RWPE2 (cell line): ENCODE measurements around the gene SHCBP1.
A peak's percentile ranks its signal among the peaks of the same experiment; 100 is the strongest.

ENCODE experiments used
- ATAC-seq: fragments of 200-7000 bp; cut with Tn5 transposase; 3 replicates; pipeline ENCODE4 v1.9.1; 2021; ENCODE audit warnings: low read depth
- DNase-seq: peaks from one replicate; pipeline ENCODE4 v3.0.0-alpha.2; 2020; ENCODE audit warnings: low spot score
- H3K27ac ChIP-seq: fragments of 450-650 bp; 2 replicates; pipeline ENCODE4 v1.5.1; 2017; ENCODE audit warnings: mild to moderate bottlenecking; ENCODE audit not compliant: poor library complexity, severe bottlenecking
- H3K27me3 ChIP-seq: fragments of 250-450 bp; sonication (Bioruptor Pico); 2 replicates; pipeline ENCODE4 v1.5.1; 2021; ENCODE audit warnings: mild to moderate bottlenecking, moderate library complexity; ENCODE audit not compliant: insufficient read depth, poor library complexity, severe bottlenecking
- H3K36me3 ChIP-seq: fragments of 250-450 bp; sonication (Bioruptor Pico); 2 replicates; pipeline ENCODE4 v1.5.1; 2020; ENCODE audit warnings: low read depth, mild to moderate bottlenecking, moderate library complexity
- H3K4me1 ChIP-seq: fragments of 250-450 bp; sonication (Bioruptor Pico); 2 replicates; pipeline ENCODE4 v1.5.1; 2021; ENCODE audit warnings: mild to moderate bottlenecking, moderate library complexity; ENCODE audit not compliant: insufficient read depth, poor library complexity, severe bottlenecking
- H3K4me3 ChIP-seq: fragments of 250-450 bp; sonication (Bioruptor Pico); 2 replicates; pipeline ENCODE4 v1.5.1; 2021; ENCODE audit warnings: mild to moderate bottlenecking, moderate library complexity; ENCODE audit not compliant: severe bottlenecking
- H3K9me3 ChIP-seq: fragments of 250-450 bp; sonication (Bioruptor Pico); 2 replicates; pipeline ENCODE4 v1.5.1; 2021; ENCODE audit warnings: mild to moderate bottlenecking, moderate library complexity; ENCODE audit not compliant: severe bottlenecking
- TF ChIP-seq, protein P1 (sequence below): fragments of 450-650 bp; IDR thresholded peaks from one replicate; pipeline ENCODE4 v1.5.1; 2017; ENCODE audit warnings: mild to moderate bottlenecking, moderate library complexity; ENCODE audit not compliant: poor library complexity, severe bottlenecking

Gene SHCBP1, protein sequence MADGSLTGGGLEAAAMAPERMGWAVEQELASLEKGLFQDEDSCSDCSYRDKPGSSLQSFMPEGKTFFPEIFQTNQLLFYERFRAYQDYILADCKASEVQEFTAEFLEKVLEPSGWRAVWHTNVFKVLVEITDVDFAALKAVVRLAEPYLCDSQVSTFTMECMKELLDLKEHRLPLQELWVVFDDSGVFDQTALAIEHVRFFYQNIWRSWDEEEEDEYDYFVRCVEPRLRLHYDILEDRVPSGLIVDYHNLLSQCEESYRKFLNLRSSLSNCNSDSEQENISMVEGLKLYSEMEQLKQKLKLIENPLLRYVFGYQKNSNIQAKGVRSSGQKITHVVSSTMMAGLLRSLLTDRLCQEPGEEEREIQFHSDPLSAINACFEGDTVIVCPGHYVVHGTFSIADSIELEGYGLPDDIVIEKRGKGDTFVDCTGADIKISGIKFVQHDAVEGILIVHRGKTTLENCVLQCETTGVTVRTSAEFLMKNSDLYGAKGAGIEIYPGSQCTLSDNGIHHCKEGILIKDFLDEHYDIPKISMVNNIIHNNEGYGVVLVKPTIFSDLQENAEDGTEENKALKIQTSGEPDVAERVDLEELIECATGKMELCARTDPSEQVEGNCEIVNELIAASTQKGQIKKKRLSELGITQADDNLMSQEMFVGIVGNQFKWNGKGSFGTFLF

DNA sequence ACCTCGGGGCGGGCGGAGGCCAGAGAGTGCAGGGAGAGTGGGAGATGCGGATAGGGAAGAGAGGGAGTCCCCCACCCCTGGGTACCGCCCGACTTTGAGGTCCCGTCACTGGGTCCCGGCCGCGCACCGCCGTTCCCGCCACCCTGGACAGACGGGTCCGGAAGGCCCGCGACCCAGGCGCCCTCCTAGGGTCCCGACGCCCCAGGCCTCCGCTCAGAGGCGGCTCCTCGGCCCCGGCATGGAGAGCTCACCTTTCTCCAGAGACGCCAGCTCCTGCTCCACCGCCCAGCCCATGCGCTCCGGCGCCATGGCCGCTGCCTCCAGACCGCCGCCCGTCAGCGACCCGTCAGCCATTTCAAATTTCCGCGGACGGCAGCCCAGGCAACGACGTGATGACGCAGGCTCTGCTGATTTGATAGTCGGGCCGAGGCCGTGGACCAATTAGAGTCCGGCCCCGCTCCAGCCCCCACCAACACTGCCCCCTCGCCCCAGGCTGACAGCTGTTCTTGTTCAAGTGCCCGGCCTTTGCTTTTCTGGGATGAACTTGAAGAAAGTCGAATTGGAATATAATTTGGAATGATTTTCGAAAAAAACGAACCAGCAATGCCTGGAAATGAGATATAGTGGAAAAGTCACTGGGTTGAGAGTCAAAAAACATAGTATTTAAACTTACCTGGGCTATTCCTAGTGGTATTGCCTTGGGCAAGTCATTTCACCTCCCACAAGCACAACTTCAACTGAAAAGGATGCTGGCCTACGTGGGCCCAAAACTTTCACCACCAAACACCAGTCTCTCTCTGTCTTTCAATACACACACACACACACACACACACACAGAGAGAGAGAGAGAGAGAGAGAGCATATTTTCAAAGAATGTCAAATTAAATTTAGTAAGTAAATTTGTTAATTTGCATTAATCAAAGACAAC is at the start of gene SHCBP1:
Gene SHCBP1, minus strand, starts transcription at position 374 of the 928 bp plus-strand sequence. Its CDS starts 20 bp downstream, at position 354.
- H3K27ac ChIP-seq, result peak within 1 kb of the TSS; percentile 55

DNA sequence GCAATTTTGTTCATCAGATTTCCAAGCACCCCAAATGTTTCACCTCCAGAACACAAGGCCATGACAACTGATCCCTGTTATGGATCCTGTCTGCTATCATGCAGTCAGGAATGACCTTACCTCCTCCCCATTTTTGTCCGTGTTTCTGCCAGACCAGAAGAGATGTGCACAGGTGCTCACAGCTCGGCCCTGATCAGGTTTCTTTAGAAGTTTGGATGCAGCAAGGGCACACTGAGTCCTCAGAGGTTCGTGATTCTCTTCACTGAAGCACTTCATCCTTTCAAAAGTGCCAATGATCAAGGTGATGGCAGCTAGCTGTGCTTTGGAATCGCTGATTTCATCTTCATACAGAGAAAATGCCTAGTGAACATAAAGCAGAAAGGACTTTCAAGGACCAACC is 40.9 kb upstream of the SHCBP1 start:
- Histone ChIP-seq H3K4me1 (no peaks in the 10 kb centered on the region), H3K27me3 (no peaks in the 10 kb centered on the region)
- TF ChIP-seq, protein P1, sequence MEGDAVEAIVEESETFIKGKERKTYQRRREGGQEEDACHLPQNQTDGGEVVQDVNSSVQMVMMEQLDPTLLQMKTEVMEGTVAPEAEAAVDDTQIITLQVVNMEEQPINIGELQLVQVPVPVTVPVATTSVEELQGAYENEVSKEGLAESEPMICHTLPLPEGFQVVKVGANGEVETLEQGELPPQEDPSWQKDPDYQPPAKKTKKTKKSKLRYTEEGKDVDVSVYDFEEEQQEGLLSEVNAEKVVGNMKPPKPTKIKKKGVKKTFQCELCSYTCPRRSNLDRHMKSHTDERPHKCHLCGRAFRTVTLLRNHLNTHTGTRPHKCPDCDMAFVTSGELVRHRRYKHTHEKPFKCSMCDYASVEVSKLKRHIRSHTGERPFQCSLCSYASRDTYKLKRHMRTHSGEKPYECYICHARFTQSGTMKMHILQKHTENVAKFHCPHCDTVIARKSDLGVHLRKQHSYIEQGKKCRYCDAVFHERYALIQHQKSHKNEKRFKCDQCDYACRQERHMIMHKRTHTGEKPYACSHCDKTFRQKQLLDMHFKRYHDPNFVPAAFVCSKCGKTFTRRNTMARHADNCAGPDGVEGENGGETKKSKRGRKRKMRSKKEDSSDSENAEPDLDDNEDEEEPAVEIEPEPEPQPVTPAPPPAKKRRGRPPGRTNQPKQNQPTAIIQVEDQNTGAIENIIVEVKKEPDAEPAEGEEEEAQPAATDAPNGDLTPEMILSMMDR, result no peak

More for the DNA sequence above, at the start of gene SHCBP1:
- DNase-seq (peak; percentile 93), ATAC-seq (peak; percentile 95)
- Histone ChIP-seq H3K4me1 (peaks cover 3% of the 10 kb centered on the region), H3K4me3 (peak within 1 kb of the TSS; percentile 90), H3K27me3 (no peaks in the 10 kb centered on the region), H3K9me3 (no peaks in the 10 kb centered on the region), H3K36me3 (peaks cover 32% of the 10 kb centered on the region)
- TF ChIP-seq, protein P1, result peak; percentile 15

DNA sequence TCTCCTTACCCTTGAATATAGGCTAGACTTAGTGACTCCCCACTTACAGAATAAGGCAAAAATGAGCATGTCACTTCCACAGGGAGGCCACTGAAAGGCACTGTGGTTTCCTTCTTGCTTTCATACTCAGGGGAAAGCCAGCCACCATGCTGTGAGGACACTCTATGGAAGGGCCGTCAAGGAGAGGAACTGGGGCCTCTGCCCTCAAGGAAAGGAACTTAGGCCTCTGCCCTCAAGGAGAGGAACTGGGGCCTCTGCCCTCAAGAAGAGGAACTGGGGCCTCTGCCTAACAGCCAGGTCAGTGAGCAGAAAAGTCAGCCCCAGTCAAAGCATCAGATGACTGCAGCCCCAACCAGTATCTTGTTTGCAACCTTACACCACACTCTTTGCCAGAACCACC is 37.7 kb upstream of the SHCBP1 start:
- no peaks in the 10 kb centered on the region for H3K4me1 ChIP-seq
- peak; percentile 14; the same call in 1 of the 3 replicates for ATAC-seq
- peaks cover 46% of the 10 kb centered on the region for H3K36me3 ChIP-seq
- H3K27ac ChIP-seq, result no peak overlapping the region
- no peak for DNase-seq
- no peak overlapping the region for H3K4me3 ChIP-seq
- no peaks in the 10 kb centered on the region for H3K9me3 ChIP-seq
- H3K27me3 ChIP-seq, result no peaks in the 10 kb centered on the region
- TF ChIP-seq, protein P1, result no peak

More for the DNA sequence above, 40.9 kb upstream of the SHCBP1 start:
- Histone ChIP-seq H3K4me3 (no peak overlapping the region), H3K9me3 (no peaks in the 10 kb centered on the region), H3K27ac (no peak overlapping the region), H3K36me3 (peaks cover 74% of the 10 kb centered on the region)
- DNase-seq (no peak), ATAC-seq (no peak)

DNA sequence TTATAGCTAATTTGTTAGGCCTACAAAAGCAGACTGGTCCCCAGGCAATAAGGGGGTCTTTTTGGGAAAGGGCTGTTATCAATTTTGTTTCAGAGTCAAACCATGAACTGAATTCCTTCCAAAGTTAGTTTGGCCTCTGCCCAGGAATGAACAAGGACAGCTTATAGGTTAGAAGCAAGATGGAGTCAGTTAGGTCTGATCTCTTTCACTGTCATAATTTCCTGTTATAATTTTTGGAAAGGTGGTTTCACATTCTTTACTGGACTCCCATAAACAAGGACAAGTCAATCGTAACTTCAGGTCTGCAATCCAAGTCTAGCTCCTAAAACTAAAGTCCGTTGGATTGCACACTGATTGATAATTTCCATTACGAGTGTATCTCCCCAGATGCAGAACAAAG is 30.1 kb upstream of the SHCBP1 start:
- ATAC-seq, result no peak
- Histone ChIP-seq H3K27me3 (no peaks in the 10 kb centered on the region), H3K4me3 (no peak overlapping the region)

More for the DNA sequence above, 30.1 kb upstream of the SHCBP1 start:
- no peak overlapping the region for H3K27ac ChIP-seq
- no peaks in the 10 kb centered on the region for H3K9me3 ChIP-seq
- TF ChIP-seq, protein P1, result no peak
- H3K4me1 ChIP-seq, result no peaks in the 10 kb centered on the region
- no peak for DNase-seq
- no peaks in the 10 kb centered on the region; the same call in 1 of the 2 replicates for H3K36me3 ChIP-seq
